Vagina (tissue), 2 donors: ENCODE results near the gene LIMA1.

ENCODE experiments used
- POLR2AphosphoS5 ChIP-seq, 2 donors: sonication (generic); formaldehyde crosslinking; IDR thresholded peaks; one replicate each; pipeline ENCODE4 v1.9.0; 2017; ENCODE audit warnings: antibody characterized with exemption in 2 of 2, mild to moderate bottlenecking in 2 of 2, low read depth in 1 of 2; ENCODE audit not compliant: insufficient read depth in 1 of 2
- TF ChIP-seq, protein P1 (sequence below), 3 experiments: fragments of 450-650 bp in 2 of 3; fragments of 200-600 bp in 1 of 3; sonication (generic) in 1 of 3; IDR thresholded peaks; one replicate each; pipeline ENCODE4 v1.5.1; 2017 to 2019; ENCODE audit warnings: antibody characterized with exemption in 3 of 3, mild to moderate bottlenecking in 2 of 3, moderate library complexity in 2 of 3

DNA sequence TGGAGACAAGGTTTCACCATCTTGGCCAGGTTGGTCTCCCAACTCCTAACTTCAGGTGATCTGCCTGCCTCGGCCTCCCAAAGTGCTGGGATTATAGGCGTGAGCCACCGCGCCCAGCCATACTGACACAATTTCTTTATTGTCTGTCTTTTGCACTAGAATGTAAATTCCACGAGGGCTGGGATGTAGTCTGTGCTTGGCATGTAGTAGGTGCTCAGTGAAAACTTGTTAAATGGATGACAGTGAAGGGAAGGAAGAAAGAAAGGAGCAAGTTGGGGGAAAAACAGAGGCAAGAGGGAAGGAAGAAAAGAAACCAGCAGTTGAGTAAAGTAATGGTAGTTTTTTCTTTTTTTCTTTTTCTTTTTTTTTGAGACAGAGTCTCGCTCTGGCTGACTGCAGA is 53.1 kb downstream of the LIMA1 start:
- TF ChIP-seq POLR2AphosphoS5 (IDR thresholded peaks at IDR 0.05; ENCODE audit: insufficient read depth in 1 of 2, low read depth in 1 of 2) = no peak
- TF ChIP-seq, protein P1, sequence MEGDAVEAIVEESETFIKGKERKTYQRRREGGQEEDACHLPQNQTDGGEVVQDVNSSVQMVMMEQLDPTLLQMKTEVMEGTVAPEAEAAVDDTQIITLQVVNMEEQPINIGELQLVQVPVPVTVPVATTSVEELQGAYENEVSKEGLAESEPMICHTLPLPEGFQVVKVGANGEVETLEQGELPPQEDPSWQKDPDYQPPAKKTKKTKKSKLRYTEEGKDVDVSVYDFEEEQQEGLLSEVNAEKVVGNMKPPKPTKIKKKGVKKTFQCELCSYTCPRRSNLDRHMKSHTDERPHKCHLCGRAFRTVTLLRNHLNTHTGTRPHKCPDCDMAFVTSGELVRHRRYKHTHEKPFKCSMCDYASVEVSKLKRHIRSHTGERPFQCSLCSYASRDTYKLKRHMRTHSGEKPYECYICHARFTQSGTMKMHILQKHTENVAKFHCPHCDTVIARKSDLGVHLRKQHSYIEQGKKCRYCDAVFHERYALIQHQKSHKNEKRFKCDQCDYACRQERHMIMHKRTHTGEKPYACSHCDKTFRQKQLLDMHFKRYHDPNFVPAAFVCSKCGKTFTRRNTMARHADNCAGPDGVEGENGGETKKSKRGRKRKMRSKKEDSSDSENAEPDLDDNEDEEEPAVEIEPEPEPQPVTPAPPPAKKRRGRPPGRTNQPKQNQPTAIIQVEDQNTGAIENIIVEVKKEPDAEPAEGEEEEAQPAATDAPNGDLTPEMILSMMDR (IDR thresholded peaks at IDR 0.05) = no peak
